AG08396 (cell line): ENCODE data around the gene PLPP2.

Source experiments
- DNase-seq: peaks from one replicate; pipeline ENCODE4 v3.0.0; 2012; ENCODE audit warnings: low spot score, mixed read lengths

PLPP2 gene

GRCh38 chr19:293436-294110, 2.4 kb upstream of the PLPP2 start:
- DNase-seq: no peak

GRCh38 chr19:292951-293350, 1.7 kb upstream of the PLPP2 start:
- no peak for DNase-seq

- DNase-seq: no peak
Measured at GRCh38 chr19:292281-292884, 1.2 kb upstream of the PLPP2 start.

GRCh38 chr19:291561-292280, 518 bp upstream of the PLPP2 start:
- no peak for DNase-seq

GRCh38 chr19:290372-291005, 714 bp downstream of the PLPP2 start:
- peak; percentile 64 for DNase-seq

GRCh38 chr19:289651-290371, 1.4 kb downstream of the PLPP2 start:
- DNase-seq: peak; percentile 59

GRCh38 chr19:288911-289310, 2.3 kb downstream of the PLPP2 start:
- no peak for DNase-seq

GRCh38 chr19:287381-287871, 3.8 kb downstream of the PLPP2 start:
- DNase-seq: no peak

- no peak for DNase-seq
Measured at GRCh38 chr19:283395-283794, 7.8 kb downstream of the PLPP2 start.

GRCh38 chr19:282501-282900, 8.7 kb downstream of the PLPP2 start:
- DNase-seq: no peak

GRCh38 chr19:281992-282391, 9.2 kb downstream of the PLPP2 start:
- DNase-seq: no peak

- no peak for DNase-seq
Measured at GRCh38 chr19:281156-281853, 9.9 kb downstream of the PLPP2 start.

GRCh38 chr19:280541-281009, 10.6 kb downstream of the PLPP2 start:
- no peak for DNase-seq

GRCh38 chr19:279656-280055, 11.5 kb downstream of the PLPP2 start:
- DNase-seq: no peak

GRCh38 chr19:279231-279630, 12.0 kb downstream of the PLPP2 start:
- no peak for DNase-seq

GRCh38 chr19:277581-278165, 13.5 kb downstream of the PLPP2 start:
- peak; percentile 55 for DNase-seq

GRCh38 chr19:277131-277530, 14.1 kb downstream of the PLPP2 start:
- DNase-seq: no peak

GRCh38 chr19:275958-276646, 15.1 kb downstream of the PLPP2 start:
- DNase-seq: no peak

GRCh38 chr19:275000-275399, 16.2 kb downstream of the PLPP2 start:
- DNase-seq: no peak

- DNase-seq: no peak
Measured at GRCh38 chr19:273393-273792, 17.8 kb downstream of the PLPP2 start.
